SK-MEL-5 (cell line): ENCODE results near the gene SPATA2L. TPM values are rescaled to one million over a fixed set of nuclear protein-coding genes. Genes with fewer than 3 reads are reported as not detected.
A peak's percentile ranks its signal among the peaks of the same experiment; 100 is the strongest.
"Not testable (repeated sequence)": the region's sequence is repeated elsewhere in the genome, so short reads cannot be mapped to it uniquely, and the experiment has no call there.

Experiments used
- DNase-seq: peaks from one replicate; pipeline ENCODE4 v3.0.0-alpha.2; 2016; ENCODE audit warnings: low read depth, low spot score
- in situ Hi-C: cut with HindIII; loops from 2 replicates; pipeline ENCODE4 v1.10.0; 2016; ENCODE audit warnings: low sequenced_read_pairs, high pct_unique_total_duplicates, low pct_unique_long_range_greater_than_20kb
- total RNA-seq: library from RNA; depleted of rRNA; stranded (reverse); fragments of >200 nt; shearing (Covaris generic); gene quantifications from 2 replicates; pipeline ENCODE4 v1.2.3, GENCODE V29; 2014

Gene SPATA2L
- total RNA-seq, 1 experiment from 2014 or later: 20.0 TPM

DNA sequence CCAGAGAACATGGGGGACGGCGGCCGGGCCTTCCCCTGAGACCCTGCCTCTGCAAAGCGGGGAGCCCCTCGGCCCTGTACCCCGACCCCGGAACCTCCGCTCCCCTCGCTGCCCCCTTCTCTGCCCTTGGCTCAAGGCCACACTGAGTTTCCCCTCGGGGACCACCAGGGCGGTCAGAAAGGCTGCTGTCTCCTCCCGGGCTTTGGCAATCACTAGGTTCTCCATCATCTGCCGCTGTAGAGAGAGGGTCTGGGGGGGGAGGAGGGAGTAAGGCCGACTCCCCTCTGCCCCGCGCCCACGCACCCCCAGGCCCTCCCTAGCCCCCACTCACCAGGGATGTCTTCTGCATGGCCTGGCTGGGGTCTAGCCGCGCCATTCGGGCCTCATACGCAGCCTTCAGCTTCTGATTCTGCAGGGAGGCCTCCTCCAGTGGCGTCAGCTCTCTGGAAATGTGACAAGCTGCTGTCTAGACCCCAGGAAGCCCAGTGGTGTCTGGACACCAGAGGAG is 10.8 kb upstream of the SPATA2L start:
- DNase-seq: no peak
- in situ Hi-C loops: no loop called here

DNA sequence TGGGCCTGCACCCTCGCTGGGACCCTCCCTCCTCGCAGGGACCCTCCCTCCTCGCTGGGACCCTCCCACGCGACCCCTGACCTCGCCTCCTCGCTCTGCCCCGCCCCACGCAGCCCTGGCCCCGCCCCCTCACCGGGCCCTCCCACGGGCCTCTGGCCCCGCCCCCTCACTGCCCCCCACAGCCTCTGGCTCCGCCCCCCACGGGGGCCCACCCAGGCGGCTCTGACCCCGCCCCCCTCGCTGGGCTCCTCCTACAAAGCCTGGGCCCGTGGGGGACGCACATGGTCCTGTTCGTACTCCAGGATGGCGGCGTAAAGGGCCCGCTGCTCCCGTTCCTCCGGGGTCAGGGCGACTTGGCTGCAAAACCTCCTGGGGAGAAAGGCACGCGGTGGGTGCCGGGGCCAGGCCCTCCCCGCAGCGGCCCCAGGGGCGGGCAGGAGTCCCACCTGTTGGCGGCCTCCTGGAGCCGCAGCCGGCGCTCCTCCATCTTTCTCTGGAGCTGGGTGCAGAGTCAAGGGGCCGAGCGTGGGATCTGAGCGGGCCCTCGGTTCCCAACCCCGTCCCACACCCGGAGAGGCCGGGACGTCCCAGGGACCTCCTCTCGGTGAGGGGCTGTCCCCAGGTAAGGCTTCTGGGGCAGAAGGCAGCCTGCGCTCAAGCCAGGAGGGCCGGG is 10.2 kb upstream of the SPATA2L start:
- peak; percentile 61 for DNase-seq
- in situ Hi-C loops: no loop called here

DNA sequence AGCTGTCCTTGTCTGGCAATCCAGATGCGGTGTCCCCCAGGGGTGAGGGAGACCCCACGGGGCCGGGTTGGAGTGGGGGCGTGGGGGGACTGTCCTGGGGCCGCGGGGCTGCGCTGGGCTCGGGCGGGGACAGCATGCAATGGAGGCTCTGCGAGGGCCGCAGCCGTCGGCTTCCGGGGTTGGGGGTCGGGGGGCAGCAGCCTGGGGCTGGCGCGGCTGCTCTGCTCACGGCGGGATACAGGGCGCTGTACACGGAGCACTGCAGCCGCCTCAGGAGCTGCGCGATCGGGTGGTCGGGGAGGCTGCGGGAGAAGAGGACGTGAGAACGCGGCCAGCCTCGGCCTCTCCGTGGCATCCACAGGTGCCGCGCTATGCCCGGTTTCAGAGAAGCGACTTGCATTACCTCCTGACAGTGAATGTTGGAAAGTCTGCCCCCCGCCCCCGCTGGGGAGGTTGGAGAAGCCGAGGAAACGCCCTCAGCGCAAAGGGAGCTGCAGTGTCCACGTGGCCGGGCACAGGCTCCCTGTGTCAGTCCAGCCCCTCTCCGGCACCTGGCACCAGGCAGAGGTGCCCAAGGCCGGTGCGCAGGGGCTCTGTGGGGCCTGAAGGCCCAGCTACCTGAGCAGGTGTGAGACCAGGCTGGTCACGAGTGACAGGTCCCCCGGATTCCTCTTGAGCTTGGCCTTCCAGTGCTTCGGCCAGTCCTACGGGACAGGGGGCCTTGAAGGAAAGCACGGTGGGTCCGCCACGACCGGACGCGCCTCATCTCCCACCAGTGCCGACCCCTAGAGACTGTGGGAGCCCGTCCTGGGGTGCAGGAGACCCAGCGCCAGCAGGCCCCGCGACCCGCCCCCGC is 9.4 kb upstream of the SPATA2L start:
- in situ Hi-C loops: no loop called here
- DNase-seq: no peak

DNA sequence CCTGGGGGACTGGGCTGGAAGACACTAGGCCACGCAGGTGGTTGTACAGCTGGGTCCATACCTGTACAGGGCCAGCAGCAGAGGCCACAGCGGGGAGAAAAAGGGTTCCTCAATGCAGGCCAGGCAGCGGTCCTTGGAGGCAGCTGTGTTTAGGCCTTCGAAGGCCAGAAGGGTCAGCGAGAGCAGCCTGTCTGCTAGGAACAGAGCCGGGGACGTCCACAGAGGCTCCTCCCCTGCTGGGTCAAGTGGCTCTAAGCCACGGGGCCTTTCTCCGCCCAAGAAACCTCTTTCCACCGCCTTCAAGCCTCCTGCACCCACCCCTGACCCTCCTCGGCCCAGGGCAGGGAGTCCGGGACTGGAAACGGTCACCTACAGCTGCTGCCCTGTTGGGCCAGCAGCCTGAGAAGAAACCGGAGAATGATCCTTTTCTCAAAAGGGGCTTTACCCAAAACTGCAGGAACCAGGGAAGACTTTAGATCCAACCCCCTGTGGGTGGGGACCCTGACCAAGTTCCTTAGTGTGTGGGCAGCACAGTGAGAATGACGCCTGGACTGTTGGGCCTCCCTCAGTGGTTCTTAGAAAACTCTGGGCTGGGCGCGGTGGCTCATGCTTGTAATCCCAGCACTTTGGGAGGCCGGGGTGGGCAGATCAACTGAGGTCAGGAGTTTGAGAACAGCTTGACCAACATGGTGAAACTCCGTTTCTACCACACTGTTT is 8.4 kb upstream of the SPATA2L start:
- DNase-seq: no peak
- in situ Hi-C loops: no loop called here

DNA sequence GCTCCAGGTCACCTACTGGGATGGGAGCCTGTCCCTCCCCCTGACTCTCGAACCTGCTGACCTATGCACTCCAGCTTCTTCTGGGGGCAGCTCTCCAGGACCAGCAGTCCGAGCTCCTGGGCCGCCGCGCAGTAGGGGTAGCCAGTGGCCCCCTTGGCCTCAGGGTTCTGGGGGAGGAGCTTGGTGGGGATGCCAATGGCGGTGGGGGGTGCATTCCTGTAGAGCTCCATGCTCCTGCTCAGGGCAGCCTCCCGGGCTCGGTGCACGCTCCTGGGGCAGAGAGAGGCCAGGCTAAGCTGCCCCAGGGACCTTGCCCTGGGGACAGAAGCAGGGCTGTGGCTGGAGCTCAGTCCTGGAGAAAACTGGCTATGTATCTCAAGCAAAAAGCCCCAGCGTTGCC is 7.7 kb upstream of the SPATA2L start:
- DNase-seq: no peak
- in situ Hi-C loops: no loop called here

DNA sequence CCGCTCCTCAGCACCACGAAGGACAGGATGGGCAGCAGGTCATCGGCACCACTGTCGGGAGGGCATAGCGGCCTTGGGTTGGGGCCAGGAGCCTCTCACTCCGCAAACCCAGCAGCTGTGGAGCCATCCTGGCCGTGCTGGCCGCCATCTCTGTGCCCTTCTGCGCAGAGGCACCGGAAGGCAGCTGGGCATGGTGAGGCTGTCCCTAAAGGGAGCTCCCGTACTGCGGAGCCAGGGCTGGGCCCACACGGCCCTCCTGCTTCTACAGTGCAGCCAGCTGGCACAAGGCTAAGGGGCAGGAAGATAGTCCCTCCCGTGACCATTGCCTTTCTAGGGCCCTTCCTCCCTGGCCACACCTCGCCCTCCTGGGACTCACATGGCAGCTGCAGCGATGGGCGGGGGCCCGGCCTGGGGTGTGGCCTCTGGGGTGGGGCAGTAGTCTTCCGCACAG is 7.0 kb upstream of the SPATA2L start:
- no peak for DNase-seq
- in situ Hi-C loops: no loop called here

DNA sequence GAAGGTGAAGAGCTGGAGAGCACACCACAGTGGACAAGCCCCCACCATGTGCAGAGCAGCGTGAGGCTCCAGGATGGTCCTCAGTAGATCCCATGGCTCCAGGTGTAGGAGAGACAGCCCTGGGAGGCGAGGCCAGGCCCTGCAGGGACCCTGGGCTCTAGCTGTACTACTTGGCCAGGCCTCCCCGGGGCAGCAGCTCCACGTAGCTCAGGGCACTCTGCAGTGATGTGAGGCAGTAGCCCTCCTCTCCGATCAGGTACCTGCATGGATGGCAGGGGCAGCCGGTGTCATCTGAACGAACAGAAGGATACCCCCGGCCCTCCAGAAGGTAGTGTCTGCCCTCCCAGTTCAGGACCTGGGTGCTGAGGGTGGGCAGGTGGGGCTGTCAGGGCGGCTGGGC is 6.2 kb upstream of the SPATA2L start:
- in situ Hi-C loops: no loop called here
- DNase-seq: no peak

DNA sequence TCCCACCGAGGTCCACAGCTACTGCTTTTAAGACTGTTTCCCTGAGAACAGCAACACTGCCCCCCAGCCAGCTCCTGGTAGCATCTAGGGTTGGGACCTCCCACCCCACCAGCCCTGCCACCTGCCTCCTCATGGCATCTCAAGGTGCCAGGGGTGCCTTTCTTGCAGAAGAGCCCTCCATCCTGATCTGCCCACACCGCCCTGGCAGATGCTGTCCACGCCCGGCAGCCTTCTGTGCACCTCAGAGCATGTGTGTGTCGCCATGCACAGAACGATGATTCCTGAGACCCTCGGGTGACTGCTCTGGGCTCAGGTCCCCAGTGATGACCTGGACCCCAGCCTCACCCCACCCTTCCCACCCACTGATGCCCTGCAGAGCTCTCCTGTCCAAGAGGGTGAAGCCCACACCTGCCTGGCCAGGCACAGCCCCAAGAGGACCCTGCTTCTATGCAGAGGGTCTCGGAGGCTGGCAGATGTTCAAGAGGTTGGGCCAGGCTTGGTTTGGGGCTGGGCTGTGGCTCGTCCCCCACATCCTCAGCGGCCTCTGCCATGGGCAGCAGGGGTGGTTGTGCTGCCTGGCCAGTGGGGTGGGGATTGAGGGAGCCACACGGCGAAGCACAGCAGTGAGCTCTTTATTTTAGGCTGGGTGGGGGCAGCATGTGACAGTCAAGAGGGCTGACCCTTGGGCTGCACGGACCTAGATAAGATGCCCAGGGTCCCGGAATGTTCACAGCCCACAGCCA is 5.2 kb upstream of the SPATA2L start:
- in situ Hi-C loops: no loop called here

DNA sequence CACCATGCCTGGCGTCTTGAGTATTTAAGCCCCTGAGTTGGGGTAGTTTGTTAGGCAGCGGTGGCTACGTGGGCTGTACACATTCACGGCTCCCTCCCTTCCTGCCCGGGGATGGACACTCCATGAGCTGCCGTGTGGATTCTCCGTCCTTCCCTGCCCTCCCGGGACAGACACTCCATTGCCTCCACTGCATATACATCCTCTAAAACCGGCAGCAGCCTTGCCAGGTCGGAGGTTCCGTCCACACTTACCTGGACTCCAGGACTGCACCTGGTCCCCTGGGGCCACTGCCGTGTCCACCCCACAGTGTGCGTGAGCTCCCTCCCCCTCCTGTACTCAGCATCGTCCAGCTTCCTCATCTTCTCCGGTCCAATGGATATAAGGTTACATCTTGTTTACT is 3.5 kb upstream of the SPATA2L start:
- no peak for DNase-seq
- in situ Hi-C loops: no loop called here

More for the DNA sequence above, 5.2 kb upstream of the SPATA2L start:
- DNase-seq: no peak

DNA sequence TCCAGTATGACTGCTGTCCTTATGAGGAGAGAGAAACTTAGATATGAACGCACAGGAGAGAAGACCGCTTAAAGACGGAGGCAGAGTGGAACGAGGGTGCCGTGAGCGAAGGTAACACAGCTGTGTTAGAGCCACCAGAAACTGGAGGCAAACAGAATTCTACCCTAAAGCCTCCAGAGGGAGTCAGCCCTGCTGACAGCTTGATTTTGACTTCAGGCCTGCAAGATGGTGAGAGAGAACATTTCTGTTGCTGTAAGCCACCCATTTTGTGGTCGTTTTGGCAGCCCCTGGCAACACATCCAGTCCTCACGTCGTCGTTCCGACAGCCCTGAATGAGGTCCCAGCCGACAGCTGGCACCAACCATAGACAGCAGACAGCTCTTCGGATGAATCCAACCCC is 2.8 kb upstream of the SPATA2L start:
- in situ Hi-C loops: no loop called here
- no peak for DNase-seq

DNA sequence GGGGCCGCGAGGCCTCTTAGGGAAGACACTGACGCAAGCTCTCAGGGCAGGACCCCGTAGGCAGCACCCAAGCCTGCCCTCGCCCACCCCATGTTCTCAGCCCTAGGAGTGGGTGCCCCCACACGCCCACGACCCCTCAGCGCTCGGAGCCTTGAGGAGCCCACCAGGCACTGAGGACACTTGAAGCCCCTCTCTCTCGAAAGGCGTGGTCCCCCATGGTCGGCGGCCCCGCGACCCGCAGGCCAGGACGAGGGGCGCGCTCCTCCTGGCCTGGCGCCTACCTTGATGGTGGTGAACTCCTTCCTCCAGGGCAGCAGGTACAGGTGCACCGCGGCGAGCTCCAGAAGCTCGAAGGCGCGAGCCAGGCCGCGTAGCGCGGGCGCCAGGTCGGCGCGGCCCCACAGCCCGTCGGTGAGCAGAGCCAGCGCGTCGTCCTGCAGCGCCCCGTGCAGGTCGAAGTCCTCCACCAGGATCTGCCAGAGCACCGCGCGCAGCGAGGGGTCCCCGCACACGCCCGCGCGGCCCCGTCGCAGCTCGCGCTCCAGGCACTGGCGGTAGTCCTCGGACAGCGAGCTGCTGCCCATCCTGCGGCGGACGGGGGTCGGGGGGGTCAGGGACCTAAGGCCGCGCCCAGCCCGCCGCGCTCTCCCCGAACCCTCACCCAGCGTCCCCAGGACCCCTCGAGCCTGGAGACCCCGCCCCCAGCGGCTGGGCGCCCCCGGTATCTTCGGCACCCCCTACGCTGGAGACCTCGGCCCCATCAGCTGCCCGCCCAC is 668 bp downstream of the SPATA2L start:
- in situ Hi-C loops: no loop called here
- DNase-seq: no peak

DNA sequence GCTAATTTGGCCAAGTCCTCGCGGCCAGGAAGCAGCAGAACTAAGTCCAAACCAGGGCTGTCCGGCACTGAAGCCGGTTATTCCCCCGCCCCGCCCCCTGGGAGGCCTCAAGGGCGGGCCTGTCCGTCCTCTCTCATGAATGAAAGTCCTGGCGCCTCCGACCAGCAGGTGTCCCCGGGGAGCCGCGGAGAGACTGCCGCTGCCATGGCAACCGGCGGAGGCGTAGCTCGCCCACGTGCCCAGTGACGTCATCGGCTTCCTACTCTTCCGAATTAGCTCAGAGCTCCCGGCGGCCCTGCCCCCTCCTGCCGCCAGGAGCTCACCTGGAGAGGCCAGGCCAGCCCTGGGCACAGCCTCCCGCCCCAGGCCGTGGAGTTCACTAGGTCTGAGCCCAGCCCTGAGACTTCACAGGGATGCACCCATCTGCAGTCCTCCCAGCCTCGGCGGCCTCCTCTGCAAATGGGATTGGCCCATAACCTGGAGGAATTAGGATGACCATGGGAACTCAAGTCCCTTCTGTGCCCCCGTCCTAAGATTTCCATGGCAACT is 1.3 kb downstream of the SPATA2L start:
- DNase-seq: peak; percentile 97
- in situ Hi-C loops: no loop called here

DNA sequence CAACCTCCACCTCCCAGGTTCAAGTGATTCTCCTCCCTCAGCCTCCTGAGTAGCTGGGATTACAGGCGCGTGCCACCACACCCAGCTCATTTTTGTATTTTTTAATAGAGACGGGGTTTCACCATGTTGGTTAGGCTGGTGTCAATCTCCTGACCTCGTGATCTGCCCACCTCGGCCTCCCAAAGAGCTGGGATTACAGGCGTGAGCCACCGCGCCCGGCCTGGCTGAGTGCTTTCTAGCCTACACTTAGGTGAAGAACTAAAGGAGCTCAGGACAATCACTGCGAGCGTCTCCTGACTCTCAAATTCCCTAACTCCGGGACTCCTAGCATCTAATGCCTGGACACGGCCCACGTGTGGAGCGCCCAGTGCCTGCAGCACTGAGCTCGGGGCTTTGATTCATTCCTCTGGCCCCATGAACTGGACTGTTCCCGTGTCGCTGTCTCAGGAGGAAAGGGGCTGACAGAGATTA is 1.8 kb downstream of the SPATA2L start:
- in situ Hi-C loops, DNase-seq: not testable (repeated sequence)

DNA sequence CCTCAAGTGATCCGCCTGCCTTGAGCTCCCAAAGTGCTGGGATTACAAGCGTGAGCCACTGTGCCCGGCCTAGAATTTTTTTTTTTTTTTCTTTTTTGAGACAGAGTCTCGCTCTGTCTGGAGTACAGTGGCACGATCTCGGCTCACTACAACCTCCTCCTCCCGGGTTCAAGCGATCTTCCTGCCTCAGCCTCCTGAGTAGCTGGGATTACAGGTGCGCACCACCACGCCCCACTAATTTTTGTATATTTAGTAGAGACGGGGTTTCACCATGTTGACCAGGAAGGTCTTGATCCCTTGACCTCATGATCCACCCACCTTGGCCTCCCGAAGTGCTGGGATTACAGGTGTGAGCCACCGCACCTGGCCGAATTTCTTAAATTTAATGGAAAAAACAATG is 2.8 kb downstream of the SPATA2L start:
- in situ Hi-C loops, DNase-seq: not testable (repeated sequence)

DNA sequence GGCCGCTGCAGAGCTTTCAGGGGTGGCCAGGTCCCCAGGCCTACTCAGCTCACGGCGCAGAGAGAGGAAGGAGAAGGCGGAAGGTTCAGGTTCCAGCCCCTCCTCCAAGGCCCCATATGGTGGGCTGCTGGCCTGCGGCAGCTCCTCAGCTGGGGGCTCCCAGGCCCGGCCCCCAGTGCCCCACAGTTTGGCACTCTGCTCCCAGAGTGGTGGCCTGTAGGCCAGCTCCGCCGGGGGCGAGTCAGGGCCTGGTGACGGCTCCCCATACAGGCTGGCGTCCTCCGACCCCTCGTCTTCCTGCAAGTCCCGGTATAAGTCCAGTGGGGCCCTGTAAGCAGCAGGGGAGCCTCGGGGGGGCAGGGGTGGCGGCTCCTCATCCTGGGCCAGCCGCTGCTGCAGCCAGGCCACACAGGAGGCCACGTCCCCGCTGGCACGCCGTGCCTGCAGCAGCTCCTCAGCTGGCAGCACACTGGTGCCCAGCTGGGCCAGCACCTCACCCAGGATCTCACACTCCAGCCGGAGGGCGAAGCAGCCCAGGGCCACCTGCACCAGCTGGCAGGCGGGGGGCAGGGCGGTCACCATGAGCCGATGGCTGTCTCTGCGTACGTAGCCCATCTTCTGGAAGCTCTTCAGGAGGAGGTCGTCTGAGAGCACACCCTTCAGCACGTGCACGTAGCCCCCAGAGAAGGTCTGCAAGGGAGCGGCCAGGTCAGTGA is 3.7 kb downstream of the SPATA2L start:
- in situ Hi-C loops: no loop called here
- DNase-seq: no peak

DNA sequence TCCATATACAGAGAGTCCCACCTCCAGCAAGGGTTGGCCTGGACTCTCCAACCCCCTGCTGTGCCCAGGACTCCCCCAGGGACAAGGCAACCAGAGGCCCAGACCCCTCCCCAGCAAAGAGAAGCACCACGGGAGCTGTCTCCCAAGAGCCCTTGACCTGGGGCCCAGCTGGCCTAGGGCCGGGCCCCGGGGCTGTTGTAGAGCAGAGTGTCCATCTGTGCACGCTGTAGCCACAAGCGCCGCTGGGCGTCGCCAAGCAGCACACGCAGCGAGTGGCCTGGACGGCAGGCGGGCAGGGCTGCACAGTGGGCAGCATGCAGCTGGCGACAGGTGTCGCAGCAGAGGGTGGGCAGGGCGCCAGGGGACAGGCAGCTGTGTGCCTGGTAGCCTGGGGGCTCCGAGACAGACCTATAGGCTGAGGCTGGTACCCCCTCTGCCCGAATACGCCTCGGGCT is 4.3 kb downstream of the SPATA2L start:
- in situ Hi-C loops: no loop called here
- no peak for DNase-seq
